ENCODE measurements around the gene NAP1L4. TPM values are rescaled to one million over a fixed set of nuclear protein-coding genes. Genes with fewer than 3 reads are reported as not detected.

The NAP1L4 gene
- total RNA-seq, 2 donors from 2014 or later: 198 to 206 TPM

- Histone ChIP-seq H3K36me3 (ENCODE audit: control insufficient read depth, insufficient read depth, low read length) (peaks cover 92% of the 10 kb centered on the region), H3K27me3 (ENCODE audit: control insufficient read depth, insufficient read depth, low read length, poor library complexity, severe bottlenecking) (no peaks in the 10 kb centered on the region), H3K9ac (ENCODE audit: extremely low read depth, low read length, poor library complexity, severe bottlenecking) (no peak overlapping the region), H3K4me1 (ENCODE audit: control insufficient read depth, insufficient read depth, low read length) (peaks cover 9% of the 10 kb centered on the region), H3K9me3 (ENCODE audit: control insufficient read depth, low read length) (no peaks in the 10 kb centered on the region), H3K4me3 (ENCODE audit: low read length) (no peak overlapping the region), H3K27ac (ENCODE audit: low read depth, low read length) (no peak overlapping the region)
- no peak overlapping the region for H3K27ac Mint-ChIP-seq
- H3K4me3 Mint-ChIP-seq: no peak overlapping the region
- H3K4me1 Mint-ChIP-seq: peaks cover 13% of the 10 kb centered on the region
- no peaks in the 10 kb centered on the region for H3K27me3 Mint-ChIP-seq (ENCODE audit: insufficient read depth)
- no peak for TF ChIP-seq CTCF (conservative IDR thresholded peaks at IDR 0.05)
- WGBS, 2 experiments (ENCODE audit: insufficient coverage in 1 of 2, insufficient read length in 1 of 2): 93 to 96% methylated on average over 7 to 11 of the region's 11 CpGs
- DNase-seq: peak; percentile 37
- H3K9me3 Mint-ChIP-seq: no peaks in the 10 kb centered on the region
- peaks cover 72% of the 10 kb centered on the region for H3K36me3 Mint-ChIP-seq (ENCODE audit: low read depth)
Observed at GRCh38 chr11:2947744-2948143, 44.4 kb downstream of the NAP1L4 start.

- H3K27ac ChIP-seq (ENCODE audit: low read depth, low read length): peak overlapping the region; percentile 67
Observed at GRCh38 chr11:2945757-2946287, 46.3 kb downstream of the NAP1L4 start.

GRCh38 chr11:2945031-2945756, 46.9 kb downstream of the NAP1L4 start:
- Mint-ChIP-seq H3K27ac (peak overlapping the region; percentile 36), H3K27me3 (ENCODE audit: insufficient read depth) (no peaks in the 10 kb centered on the region), H3K9me3 (no peaks in the 10 kb centered on the region), H3K36me3 (ENCODE audit: low read depth) (peaks cover 50% of the 10 kb centered on the region), H3K4me3 (no peak overlapping the region), H3K4me1 (peaks cover 13% of the 10 kb centered on the region)
- WGBS, 2 experiments (ENCODE audit: insufficient coverage in 1 of 2, insufficient read length in 1 of 2): 23 to 66% methylated on average over 3 to 16 of the region's 16 CpGs
- Histone ChIP-seq H3K9ac (ENCODE audit: extremely low read depth, low read length, poor library complexity, severe bottlenecking) (no peak overlapping the region), H3K9me3 (ENCODE audit: control insufficient read depth, low read length) (no peaks in the 10 kb centered on the region), H3K4me3 (ENCODE audit: low read length) (no peak overlapping the region), H3K27me3 (ENCODE audit: control insufficient read depth, insufficient read depth, low read length, poor library complexity, severe bottlenecking) (no peaks in the 10 kb centered on the region), H3K36me3 (ENCODE audit: control insufficient read depth, insufficient read depth, low read length) (peaks cover 71% of the 10 kb centered on the region), H3K27ac (ENCODE audit: low read depth, low read length) (peak overlapping the region; percentile 67), H3K4me1 (ENCODE audit: control insufficient read depth, insufficient read depth, low read length) (peaks cover 9% of the 10 kb centered on the region)
- no peak for TF ChIP-seq CTCF (conservative IDR thresholded peaks at IDR 0.05)
- peak; percentile 89 for DNase-seq

More at GRCh38 chr11:2945757-2946287, 46.3 kb downstream of the NAP1L4 start:
- Mint-ChIP-seq H3K4me1 (peaks cover 13% of the 10 kb centered on the region), H3K36me3 (ENCODE audit: low read depth) (peaks cover 54% of the 10 kb centered on the region), H3K27ac (peak overlapping the region; percentile 36), H3K27me3 (ENCODE audit: insufficient read depth) (no peaks in the 10 kb centered on the region), H3K9me3 (no peaks in the 10 kb centered on the region), H3K4me3 (no peak overlapping the region)
- H3K36me3 ChIP-seq (ENCODE audit: control insufficient read depth, insufficient read depth, low read length): peaks cover 78% of the 10 kb centered on the region
- DNase-seq: no peak
- no peak overlapping the region for H3K4me3 ChIP-seq (ENCODE audit: low read length)
- peaks cover 9% of the 10 kb centered on the region for H3K4me1 ChIP-seq (ENCODE audit: control insufficient read depth, insufficient read depth, low read length)
- no peaks in the 10 kb centered on the region for H3K27me3 ChIP-seq (ENCODE audit: control insufficient read depth, insufficient read depth, low read length, poor library complexity, severe bottlenecking)
- H3K9ac ChIP-seq (ENCODE audit: extremely low read depth, low read length, poor library complexity, severe bottlenecking): no peak overlapping the region
- 69 to 71% methylated on average over 6 to 8 of the region's 8 CpGs for WGBS, 2 experiments (ENCODE audit: insufficient coverage in 1 of 2, insufficient read length in 1 of 2)
- TF ChIP-seq CTCF (conservative IDR thresholded peaks at IDR 0.05): no peak
- H3K9me3 ChIP-seq (ENCODE audit: control insufficient read depth, low read length): no peaks in the 10 kb centered on the region
